ENCODE measurements around the gene RASSF5.

- no peak for TF ChIP-seq CTCF (IDR thresholded peaks at IDR 0.05)
- TF ChIP-seq POLR2A (IDR thresholded peaks at IDR 0.05), result no peak
These were observed 39.8 kb downstream of the RASSF5 start for GRCh38 chr1:206547104-206547503.

Measured in Peyer's patch (tissue), 4 donors.